ENCODE measurements around the gene IL36RN. TPM values are rescaled to one million over a fixed set of nuclear protein-coding genes. Genes with fewer than 3 reads are reported as not detected.

IL36RN gene
- total and polyA plus RNA-seq, 3 experiments from 2014 or later = not detected

GRCh38 chr2:113036763-113037162 is 22.2 kb upstream of the IL36RN start:
- H3K4me3 Mint-ChIP-seq = no peak overlapping the region
- ChIA-PET POLR2A (no interaction called here), CTCF (no interaction called here)
- H3K9me3 Mint-ChIP-seq = no peaks in the 10 kb centered on the region
- Histone ChIP-seq H3K9me3 (ENCODE audit: low read length) (no peaks in the 10 kb centered on the region), H3K27ac (ENCODE audit: low read depth, low read length) (no peak overlapping the region), H3K36me3 (ENCODE audit: insufficient read depth, low read length) (no peaks in the 10 kb centered on the region), H3K4me1 (ENCODE audit: insufficient read depth, low read length) (no peaks in the 10 kb centered on the region), H3K4me3 (ENCODE audit: low read length) (no peak overlapping the region), H3K27me3 (ENCODE audit: insufficient read depth, low read length, poor library complexity, severe bottlenecking) (no peaks in the 10 kb centered on the region)
- H3K27me3 Mint-ChIP-seq = peaks cover 7 to 28% of the 10 kb centered on the region in 2 donors
- H3K27ac Mint-ChIP-seq = no peak overlapping the region
- peaks cover 0 to 6% (median 0%) of the 10 kb centered on the region in 3 donors for H3K4me1 Mint-ChIP-seq
- no peak for DNase-seq
- H3K36me3 Mint-ChIP-seq = no peaks in the 10 kb centered on the region

- H3K4me1 Mint-ChIP-seq = peaks cover 0 to 6% (median 0%) of the 10 kb centered on the region in 3 donors
- H3K9me3 Mint-ChIP-seq = peaks cover 0 to 4% (median 0%) of the 10 kb centered on the region in 5 donors
- H3K4me1 ChIP-seq (ENCODE audit: insufficient read depth, low read length) = no peaks in the 10 kb centered on the region
- H3K4me3 Mint-ChIP-seq = peak overlapping the region in 1 of 7 donors; percentile 59
- no peaks in the 10 kb centered on the region for H3K36me3 ChIP-seq (ENCODE audit: insufficient read depth, low read length)
- CTCF ChIA-PET = no interaction called here
- H3K27ac ChIP-seq (ENCODE audit: low read depth, low read length) = no peak overlapping the region
- POLR2A ChIA-PET = no interaction called here
- H3K27me3 ChIP-seq (ENCODE audit: insufficient read depth, low read length, poor library complexity, severe bottlenecking) = no peaks in the 10 kb centered on the region
- no peak overlapping the region for H3K4me3 ChIP-seq (ENCODE audit: low read length)
- H3K36me3 Mint-ChIP-seq = no peaks in the 10 kb centered on the region
- no peak for DNase-seq
- peaks cover 11 to 30% of the 10 kb centered on the region in 2 donors for H3K27me3 Mint-ChIP-seq
- H3K9me3 ChIP-seq (ENCODE audit: low read length) = no peaks in the 10 kb centered on the region
- peak overlapping the region in 1 of 8 donors; percentile 12 for H3K27ac Mint-ChIP-seq
These were observed 20.7 kb upstream of the IL36RN start for GRCh38 chr2:113038291-113038690.

- no peaks in the 10 kb centered on the region for H3K9me3 ChIP-seq (ENCODE audit: low read length)
- H3K27me3 ChIP-seq (ENCODE audit: insufficient read depth, low read length, poor library complexity, severe bottlenecking) = no peaks in the 10 kb centered on the region
- H3K4me3 ChIP-seq (ENCODE audit: low read length) = no peak overlapping the region
- H3K27me3 Mint-ChIP-seq = peaks cover 10 to 30% of the 10 kb centered on the region in 2 donors
- H3K36me3 Mint-ChIP-seq = no peaks in the 10 kb centered on the region
- no peaks in the 10 kb centered on the region for H3K36me3 ChIP-seq (ENCODE audit: insufficient read depth, low read length)
- H3K4me3 Mint-ChIP-seq = no peak overlapping the region
- H3K27ac ChIP-seq (ENCODE audit: low read depth, low read length) = no peak overlapping the region
- CTCF ChIA-PET = no interaction called here
- H3K4me1 ChIP-seq (ENCODE audit: insufficient read depth, low read length) = no peaks in the 10 kb centered on the region
- peaks cover 0 to 4% (median 0%) of the 10 kb centered on the region in 5 donors for H3K9me3 Mint-ChIP-seq
- POLR2A ChIA-PET = no interaction called here
- H3K4me1 Mint-ChIP-seq = peaks cover 0 to 6% (median 0%) of the 10 kb centered on the region in 3 donors
- no peak for DNase-seq
- no peak overlapping the region for H3K27ac Mint-ChIP-seq
These were observed 19.8 kb upstream of the IL36RN start for GRCh38 chr2:113039158-113039557.

DNA sequence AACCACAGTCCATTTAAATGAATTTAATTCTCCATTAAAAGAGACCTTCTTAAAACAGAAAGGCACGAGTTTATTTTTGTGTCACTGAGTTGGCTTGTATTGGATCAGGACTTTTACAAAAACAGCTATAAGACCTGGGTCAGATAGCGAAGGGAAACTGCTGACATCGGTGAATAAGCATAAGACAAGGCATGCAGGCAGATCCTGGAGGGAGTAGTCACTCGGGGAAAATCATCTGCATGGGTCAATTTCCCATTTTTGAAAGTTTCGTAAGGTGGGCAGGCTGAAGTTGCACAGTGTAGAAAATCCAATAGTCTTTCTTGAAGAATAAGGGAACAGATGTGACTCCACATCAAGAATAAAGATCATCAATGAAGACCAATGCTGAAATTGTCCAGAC is 19.3 kb upstream of the IL36RN start:
- Mint-ChIP-seq H3K4me1 (peaks cover 0 to 6% (median 0%) of the 10 kb centered on the region in 3 donors), H3K27ac (no peak overlapping the region), H3K9me3 (peaks cover 0 to 4% (median 0%) of the 10 kb centered on the region in 5 donors), H3K36me3 (no peaks in the 10 kb centered on the region), H3K4me3 (no peak overlapping the region), H3K27me3 (peaks cover 9 to 29% of the 10 kb centered on the region in 2 donors)
- H3K27ac ChIP-seq (ENCODE audit: low read depth, low read length) = no peak overlapping the region
- DNase-seq = no peak
- no peaks in the 10 kb centered on the region for H3K27me3 ChIP-seq (ENCODE audit: insufficient read depth, low read length, poor library complexity, severe bottlenecking)
- H3K9me3 ChIP-seq (ENCODE audit: low read length) = no peaks in the 10 kb centered on the region
- no peak overlapping the region for H3K4me3 ChIP-seq (ENCODE audit: low read length)
- H3K36me3 ChIP-seq (ENCODE audit: insufficient read depth, low read length) = no peaks in the 10 kb centered on the region
- H3K4me1 ChIP-seq (ENCODE audit: insufficient read depth, low read length) = no peaks in the 10 kb centered on the region
- ChIA-PET CTCF (no interaction called here), POLR2A (no interaction called here)

DNA sequence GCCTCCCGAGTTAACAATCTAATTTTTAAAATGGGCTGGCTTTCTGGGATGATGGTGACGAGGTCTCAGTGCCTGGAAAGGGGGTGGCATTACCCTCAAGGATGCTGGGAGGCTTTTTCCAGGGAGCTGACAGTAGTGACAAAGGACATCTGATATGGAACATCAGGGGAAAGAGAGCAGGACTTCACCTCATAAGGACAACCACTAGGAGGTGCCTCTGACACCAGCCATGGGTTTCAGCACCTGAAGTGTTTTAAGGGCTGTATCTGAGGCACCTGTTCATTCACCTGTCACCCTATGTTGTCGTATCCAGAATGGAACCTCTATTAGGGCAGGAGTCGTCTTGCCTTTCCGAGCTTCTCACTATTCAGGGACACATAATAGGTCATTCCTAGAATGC is 17.1 kb upstream of the IL36RN start:
- H3K27me3 Mint-ChIP-seq = peaks cover 8 to 23% of the 10 kb centered on the region in 2 donors
- no peaks in the 10 kb centered on the region for H3K4me1 ChIP-seq (ENCODE audit: insufficient read depth, low read length)
- no peaks in the 10 kb centered on the region for H3K9me3 ChIP-seq (ENCODE audit: low read length)
- H3K36me3 ChIP-seq (ENCODE audit: insufficient read depth, low read length) = no peaks in the 10 kb centered on the region
- ChIA-PET CTCF (no interaction called here), POLR2A (no interaction called here)
- H3K9me3 Mint-ChIP-seq = peaks cover 0 to 4% (median 0%) of the 10 kb centered on the region in 5 donors
- H3K36me3 Mint-ChIP-seq = no peaks in the 10 kb centered on the region
- no peak overlapping the region for H3K4me3 Mint-ChIP-seq
- no peaks in the 10 kb centered on the region for H3K27me3 ChIP-seq (ENCODE audit: insufficient read depth, low read length, poor library complexity, severe bottlenecking)
- no peak overlapping the region for H3K4me3 ChIP-seq (ENCODE audit: low read length)
- H3K27ac Mint-ChIP-seq = peak overlapping the region in 2 of 8 donors; percentile 41 to 48
- H3K27ac ChIP-seq (ENCODE audit: low read depth, low read length) = no peak overlapping the region
- DNase-seq = no peak
- H3K4me1 Mint-ChIP-seq = peaks cover 0 to 6% (median 0%) of the 10 kb centered on the region in 3 donors

- no peak overlapping the region for H3K4me3 ChIP-seq (ENCODE audit: low read length)
- Mint-ChIP-seq H3K4me1 (no peaks in the 10 kb centered on the region), H3K36me3 (peaks cover 0 to 3% (median 0%) of the 10 kb centered on the region in 3 donors), H3K27me3 (peaks cover 8 to 30% of the 10 kb centered on the region in 2 donors), H3K9me3 (peaks cover 0 to 4% (median 0%) of the 10 kb centered on the region in 5 donors), H3K27ac (no peak overlapping the region), H3K4me3 (no peak overlapping the region)
- no peak overlapping the region for H3K27ac ChIP-seq (ENCODE audit: low read depth, low read length)
- ChIA-PET POLR2A (no interaction called here), CTCF (no interaction called here)
- no peaks in the 10 kb centered on the region for H3K27me3 ChIP-seq (ENCODE audit: insufficient read depth, low read length, poor library complexity, severe bottlenecking)
- no peaks in the 10 kb centered on the region for H3K9me3 ChIP-seq (ENCODE audit: low read length)
- H3K36me3 ChIP-seq (ENCODE audit: insufficient read depth, low read length) = no peaks in the 10 kb centered on the region
- H3K4me1 ChIP-seq (ENCODE audit: insufficient read depth, low read length) = no peaks in the 10 kb centered on the region
- no peak for DNase-seq
These were observed 12.5 kb upstream of the IL36RN start for GRCh38 chr2:113046465-113046864.

DNA sequence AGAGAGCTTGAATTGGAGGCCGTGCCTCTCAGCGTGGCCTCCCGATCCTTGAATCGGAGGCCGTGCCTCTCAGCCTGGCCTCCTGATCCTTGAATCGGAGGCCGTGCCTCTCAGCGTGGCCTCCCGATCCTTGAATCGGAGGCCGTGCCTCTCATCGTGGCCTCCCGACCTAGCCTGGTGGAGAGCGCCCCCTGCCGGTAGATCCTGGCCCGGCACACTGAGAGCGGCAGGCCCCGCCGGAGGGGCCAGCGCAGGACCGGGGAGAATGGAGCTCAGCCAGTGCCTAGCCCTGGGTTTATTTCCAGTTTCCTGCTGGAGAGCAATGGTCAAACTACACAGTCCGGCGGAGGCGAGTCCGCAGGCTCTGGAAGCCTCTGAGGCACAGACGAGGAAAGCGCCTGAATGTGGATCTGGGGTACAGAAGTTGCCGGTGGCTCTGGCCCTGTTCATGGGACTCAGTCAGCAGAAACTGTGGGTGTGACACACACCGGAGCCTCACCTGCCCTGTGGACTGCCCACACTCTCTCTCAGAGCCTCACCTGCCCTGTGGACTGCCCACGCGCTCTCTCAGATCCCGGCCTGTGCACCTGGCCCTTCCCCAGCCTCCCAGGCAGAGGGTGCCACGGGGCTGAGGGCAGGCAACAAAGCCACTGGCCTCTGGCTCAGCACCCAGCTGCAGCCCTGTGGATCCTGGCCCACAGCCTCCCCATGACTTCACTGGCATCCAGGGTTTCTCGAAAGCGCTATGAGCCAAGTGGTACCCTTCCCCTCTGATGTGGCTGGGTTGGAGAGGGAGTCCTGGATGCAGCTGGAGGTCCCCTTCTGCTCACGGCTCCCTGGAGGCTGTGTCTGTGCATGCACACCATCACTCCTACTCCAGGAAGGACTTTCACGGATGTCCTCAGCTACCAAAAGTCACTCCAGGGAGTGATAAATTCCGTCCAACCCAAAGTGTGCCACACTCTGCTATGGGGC is 7.8 kb upstream of the IL36RN start:
- H3K36me3 Mint-ChIP-seq = peaks cover 0 to 3% (median 0%) of the 10 kb centered on the region in 3 donors
- H3K27me3 ChIP-seq (ENCODE audit: insufficient read depth, low read length, poor library complexity, severe bottlenecking) = no peaks in the 10 kb centered on the region
- ChIA-PET POLR2A (no interaction called here), CTCF (no interaction called here)
- H3K4me1 ChIP-seq (ENCODE audit: insufficient read depth, low read length) = no peaks in the 10 kb centered on the region
- no peaks in the 10 kb centered on the region for H3K36me3 ChIP-seq (ENCODE audit: insufficient read depth, low read length)
- H3K4me3 ChIP-seq (ENCODE audit: low read length) = no peak overlapping the region
- H3K9me3 Mint-ChIP-seq = peaks cover 0 to 13% (median 10%) of the 10 kb centered on the region in 5 donors
- H3K27me3 Mint-ChIP-seq = peaks cover 12 to 31% of the 10 kb centered on the region in 2 donors
- no peak overlapping the region for H3K27ac Mint-ChIP-seq
- no peak for DNase-seq
- H3K4me1 Mint-ChIP-seq = peaks cover 2 to 8% (median 4%) of the 10 kb centered on the region in 3 donors
- H3K9me3 ChIP-seq (ENCODE audit: low read length) = peaks cover 4% of the 10 kb centered on the region
- no peak overlapping the region for H3K27ac ChIP-seq (ENCODE audit: low read depth, low read length)
- no peak overlapping the region for H3K4me3 Mint-ChIP-seq

DNA sequence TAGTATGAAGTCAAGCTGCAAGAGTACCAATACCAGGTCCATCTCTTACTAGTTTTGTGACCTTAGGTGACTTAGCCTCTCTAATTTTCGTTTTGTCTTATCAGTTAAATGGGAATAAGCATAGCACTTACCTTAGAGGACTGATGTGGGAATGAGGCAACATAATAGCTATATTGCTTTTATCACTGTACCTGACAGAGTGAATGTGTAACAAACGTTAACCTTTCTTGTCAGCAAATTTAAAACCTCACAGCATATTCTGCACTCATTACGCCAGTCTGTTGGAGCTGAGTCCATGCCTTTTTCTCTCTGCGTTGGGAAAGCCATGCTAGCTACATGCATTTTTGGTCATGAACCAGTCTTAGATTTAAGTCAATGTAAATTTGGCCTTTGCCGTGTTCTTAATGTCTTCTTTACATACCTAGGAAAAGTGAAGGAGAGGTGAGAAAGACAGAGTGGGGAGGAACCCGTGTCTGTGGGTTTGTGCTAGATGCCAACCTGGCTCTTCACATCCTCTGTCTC is 6.5 kb upstream of the IL36RN start, which contains the start of gene IL36B:
Gene IL36B, minus strand, starts transcription at position 472 of the 522 bp plus-strand sequence.
- no peak within 1 kb of the TSS for H3K27ac ChIP-seq (ENCODE audit: low read depth, low read length)
- Mint-ChIP-seq H3K4me3 (no peak within 1 kb of the TSS), H3K9me3 (peaks cover 0 to 14% (median 11%) of the 10 kb centered on the region in 5 donors), H3K27me3 (peaks cover 9 to 19% of the 10 kb centered on the region in 2 donors), H3K27ac (no peak within 1 kb of the TSS), H3K36me3 (peaks cover 0 to 3% (median 0%) of the 10 kb centered on the region in 3 donors), H3K4me1 (peaks cover 2 to 8% (median 4%) of the 10 kb centered on the region in 3 donors)
- H3K27me3 ChIP-seq (ENCODE audit: insufficient read depth, low read length, poor library complexity, severe bottlenecking) = no peaks in the 10 kb centered on the region
- no peak for DNase-seq
- CTCF ChIA-PET = no interaction called here
- no peaks in the 10 kb centered on the region for H3K4me1 ChIP-seq (ENCODE audit: insufficient read depth, low read length)
- H3K4me3 ChIP-seq (ENCODE audit: low read length) = no peak within 1 kb of the TSS
- no peaks in the 10 kb centered on the region for H3K36me3 ChIP-seq (ENCODE audit: insufficient read depth, low read length)
- peaks cover 4% of the 10 kb centered on the region for H3K9me3 ChIP-seq (ENCODE audit: low read length)
- POLR2A ChIA-PET = no interaction called here

All from CD8-positive, alpha-beta memory T cell (primary cell).